HEK293T (cell line): ENCODE data around the gene CD82.

Experiments used
- CTCF ChIA-PET: fragments of 350-600 bp; formaldehyde crosslinking; extraction: SDS; loops from one replicate; lab custom pipeline; 2021; ENCODE audit warnings: antibody characterized with exemption, inconsistent platforms; lab: Yijun Ruan, JAX
- POLR2A ChIA-PET: fragments of 350-600 bp; formaldehyde crosslinking; extraction: SDS; loops from one replicate; lab custom pipeline; 2020; ENCODE audit warnings: antibody characterized with exemption, inconsistent platforms; lab: Yijun Ruan, JAX
- DNase-seq: peaks from one replicate; pipeline ENCODE4 v3.0.0; 2012; ENCODE audit warnings: mixed read lengths; ENCODE audit errors: extremely low spot score
- ARNT ChIP-seq: fragments of 450-650 bp; IDR thresholded peaks from 2 replicates; pipeline ENCODE4 v1.6.1; 2017; ENCODE audit warnings: mild to moderate bottlenecking
- BHLHE40 ChIP-seq: fragments of 450-650 bp; IDR thresholded peaks from 2 replicates; pipeline ENCODE4 v1.6.1; 2016; ENCODE audit warnings: mild to moderate bottlenecking, moderate library complexity, borderline replicate concordance
- CTBP1 ChIP-seq: fragments of 450-650 bp; IDR thresholded peaks from 2 replicates; pipeline ENCODE4 v1.6.1; 2016; ENCODE audit warnings: borderline replicate concordance
- ELF4 ChIP-seq: fragments of 450-650 bp; IDR thresholded peaks from 2 replicates; pipeline ENCODE4 v1.6.1; 2017; ENCODE audit warnings: antibody characterized with exemption
- FOXA1 ChIP-seq: fragments of 450-650 bp; IDR thresholded peaks from 2 replicates; pipeline ENCODE4 v1.6.1; 2016; ENCODE audit warnings: mild to moderate bottlenecking
- FOXK2 ChIP-seq: fragments of 450-650 bp; IDR thresholded peaks from 2 replicates; pipeline ENCODE4 v1.6.1; 2016; ENCODE audit warnings: mild to moderate bottlenecking
- FOXM1 ChIP-seq: fragments of 450-650 bp; IDR thresholded peaks from 2 replicates; pipeline ENCODE4 v1.6.1; 2017; ENCODE audit warnings: mild to moderate bottlenecking, borderline replicate concordance
- HDGF ChIP-seq: fragments of 450-650 bp; IDR thresholded peaks from 2 replicates; pipeline ENCODE4 v1.6.1; 2017; ENCODE audit warnings: antibody characterized with exemption, borderline replicate concordance
- L3MBTL2 ChIP-seq: fragments of 450-650 bp; conservative IDR thresholded peaks from 2 replicates; pipeline ENCODE4 v1.6.1; 2016; ENCODE audit warnings: mild to moderate bottlenecking
- LEF1 ChIP-seq: fragments of 450-650 bp; IDR thresholded peaks from 2 replicates; pipeline ENCODE4 v1.6.1; 2017; ENCODE audit warnings: mild to moderate bottlenecking, borderline replicate concordance
- NFRKB ChIP-seq: fragments of 450-650 bp; IDR thresholded peaks from 2 replicates; pipeline ENCODE4 v1.6.1; 2016; ENCODE audit warnings: mild to moderate bottlenecking, moderate library complexity
- SP1 ChIP-seq: fragments of 450-650 bp; IDR thresholded peaks from 2 replicates; pipeline ENCODE4 v1.6.1; 2017
- SUZ12 ChIP-seq: fragments of 450-650 bp; IDR thresholded peaks from 2 replicates; pipeline ENCODE4 v1.6.1; 2016; ENCODE audit warnings: mild to moderate bottlenecking
- TARDBP ChIP-seq: fragments of 450-650 bp; IDR thresholded peaks from 2 replicates; pipeline ENCODE4 v1.6.1; 2016
- ZNF384 ChIP-seq: fragments of 450-650 bp; IDR thresholded peaks from 2 replicates; pipeline ENCODE4 v1.6.1; 2016
- TF ChIP-seq, protein P1 (sequence below): fragments of 450-650 bp; IDR thresholded peaks from 2 replicates; pipeline ENCODE4 v1.6.1; 2016

The CD82 gene

DNA sequence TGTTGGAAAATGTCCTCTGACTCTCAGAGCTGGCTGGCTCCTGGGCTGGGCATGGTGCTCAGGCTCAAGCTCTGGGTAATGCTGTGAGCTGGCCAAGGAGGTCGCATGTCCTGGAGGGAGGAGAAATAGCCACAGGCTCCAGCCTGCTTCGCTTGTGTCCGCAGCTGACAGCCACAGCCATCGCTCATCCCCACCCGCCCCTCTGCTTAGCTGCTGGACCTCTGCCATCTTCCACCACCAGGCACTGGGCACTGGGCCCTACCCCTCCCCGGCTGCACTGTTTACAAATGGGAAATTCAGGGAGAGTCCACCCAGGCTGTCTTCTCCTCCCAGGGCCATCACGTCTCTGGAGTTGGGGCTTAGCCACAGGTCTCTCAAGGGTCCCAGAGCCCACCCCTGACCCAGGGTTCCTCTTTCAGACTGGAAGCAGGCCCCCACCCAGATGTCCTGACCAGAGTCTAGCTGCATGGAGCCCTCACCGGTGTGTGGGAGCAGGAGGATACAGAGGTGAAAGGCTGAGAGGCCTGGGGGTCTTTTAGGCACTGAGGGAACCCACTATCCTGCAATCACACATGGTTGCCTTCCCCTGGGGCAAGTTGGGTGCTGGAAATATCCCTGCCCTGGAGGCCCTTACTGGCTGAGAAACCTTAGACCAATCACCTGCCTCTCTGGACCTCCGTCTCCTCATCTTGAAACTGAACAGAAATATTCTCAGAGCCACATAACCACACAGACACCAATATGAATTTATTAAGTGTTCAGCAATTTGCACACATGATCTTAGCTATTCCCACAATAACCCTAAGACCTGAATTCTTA, 62.7 kb downstream of the CD82 start:
- DNase-seq: no peak
- ChIA-PET CTCF (interaction anchor here (0.6 to 1.7 kb wide), 2 partner anchors 266 to 283 kb away, joined by 4 to 7 read pairs; no protein-coding TSS in a partner anchor), POLR2A (no interaction called here)
- TF ChIP-seq FOXK2 (no peak), SUZ12 (no peak), HDGF (no peak), ZNF384 (no peak), TARDBP (no peak), L3MBTL2 (no peak), CTBP1 (no peak), BHLHE40 (no peak), ARNT (no peak)
- TF ChIP-seq, protein P1, sequence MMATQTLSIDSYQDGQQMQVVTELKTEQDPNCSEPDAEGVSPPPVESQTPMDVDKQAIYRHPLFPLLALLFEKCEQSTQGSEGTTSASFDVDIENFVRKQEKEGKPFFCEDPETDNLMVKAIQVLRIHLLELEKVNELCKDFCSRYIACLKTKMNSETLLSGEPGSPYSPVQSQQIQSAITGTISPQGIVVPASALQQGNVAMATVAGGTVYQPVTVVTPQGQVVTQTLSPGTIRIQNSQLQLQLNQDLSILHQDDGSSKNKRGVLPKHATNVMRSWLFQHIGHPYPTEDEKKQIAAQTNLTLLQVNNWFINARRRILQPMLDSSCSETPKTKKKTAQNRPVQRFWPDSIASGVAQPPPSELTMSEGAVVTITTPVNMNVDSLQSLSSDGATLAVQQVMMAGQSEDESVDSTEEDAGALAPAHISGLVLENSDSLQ: no peak

DNA sequence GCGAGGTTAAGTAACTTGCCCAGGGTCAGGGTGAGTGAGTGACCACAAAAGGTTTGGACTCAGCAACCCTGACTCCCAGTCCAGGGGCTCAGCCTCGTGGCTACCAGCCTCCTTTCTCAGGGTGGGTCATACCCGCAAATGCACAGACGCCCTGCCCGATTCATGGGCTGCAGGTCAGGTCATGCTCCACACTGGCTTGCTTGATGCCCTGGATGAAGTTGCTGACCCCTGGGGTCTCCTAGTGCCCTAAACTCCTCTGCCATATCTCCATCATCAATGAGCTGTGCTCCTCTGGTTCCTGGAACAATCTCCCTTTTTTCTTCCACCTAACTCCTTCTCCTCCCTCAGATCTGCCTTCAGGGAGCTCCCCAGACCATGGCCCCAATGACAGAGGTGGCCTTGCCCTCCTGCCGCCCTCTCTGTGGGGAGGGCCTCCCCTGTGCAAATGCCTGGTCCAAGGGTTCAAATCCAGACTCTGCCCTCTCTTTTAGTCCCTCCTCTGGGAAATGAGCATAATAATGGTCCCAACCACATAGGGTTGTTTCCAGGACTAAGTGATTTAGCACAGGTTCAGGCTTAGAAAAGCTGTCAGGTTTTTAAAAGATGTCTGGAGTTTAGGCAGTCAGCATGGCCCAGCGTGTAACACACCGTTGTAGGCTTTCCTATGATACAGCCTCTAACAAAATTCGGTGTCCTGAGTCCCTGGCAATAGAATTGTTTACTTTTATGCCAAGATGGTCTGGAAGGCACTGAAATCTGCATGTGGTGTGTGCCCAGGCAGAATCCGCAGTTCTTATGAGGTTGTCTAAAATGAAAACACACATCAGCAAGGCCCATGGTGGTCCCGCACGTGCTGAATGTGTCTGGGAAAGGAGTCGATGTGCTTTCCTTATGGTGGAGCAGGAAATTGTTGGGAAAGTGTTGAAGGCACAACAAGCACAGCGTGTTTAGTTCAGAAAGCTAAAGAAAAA, 63.6 kb downstream of the CD82 start:
- ChIA-PET POLR2A (no interaction called here), CTCF (interaction anchor here (1.2 to 1.7 kb wide), 2 partner anchors 12 to 283 kb away, joined by 3 to 7 read pairs; no protein-coding TSS in a partner anchor)
- no peak for TF ChIP-seq FOXA1
- TF ChIP-seq SP1: no peak
- no peak for TF ChIP-seq TARDBP
- no peak for TF ChIP-seq ARNT
- TF ChIP-seq L3MBTL2: no peak
- no peak for TF ChIP-seq SUZ12
- no peak for TF ChIP-seq ELF4
- no peak for TF ChIP-seq FOXM1
- no peak for TF ChIP-seq ZNF384
- TF ChIP-seq CTBP1: no peak
- TF ChIP-seq, protein P1: no peak
- TF ChIP-seq NFRKB: no peak
- TF ChIP-seq FOXK2: no peak
- no peak for DNase-seq

DNA sequence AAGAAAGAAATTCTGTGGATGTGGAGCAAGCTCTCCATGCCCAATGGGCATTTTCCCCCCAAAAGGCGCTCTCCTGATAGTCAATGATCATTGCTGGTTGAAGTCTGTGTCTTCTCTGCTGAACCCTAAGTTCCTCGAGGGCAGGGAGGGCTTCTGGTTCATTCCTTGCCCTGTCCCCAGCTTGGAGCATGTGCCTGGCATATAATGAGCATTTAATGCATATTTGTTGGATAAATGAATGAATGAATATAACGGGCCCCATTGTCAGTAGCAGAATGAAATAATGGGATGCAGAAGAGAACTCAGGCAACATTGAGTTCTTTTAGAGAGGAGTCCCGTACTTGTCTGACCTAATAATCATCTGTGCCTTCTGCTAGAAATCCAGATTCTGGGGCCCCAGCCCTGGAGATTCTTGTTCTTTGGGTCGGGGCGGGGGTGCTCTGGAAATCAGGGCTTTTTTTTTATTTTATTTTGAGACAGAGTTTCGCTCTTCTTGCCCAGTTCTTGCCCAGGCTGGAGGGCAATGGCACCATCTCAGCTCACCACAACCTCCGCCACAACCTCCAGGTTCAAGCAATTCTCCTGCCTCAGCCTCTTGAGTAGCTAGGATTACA, 64.4 kb downstream of the CD82 start:
- ChIA-PET POLR2A (no interaction called here), CTCF (interaction anchor here (1.2 to 1.7 kb wide), 2 partner anchors 13 to 282 kb away, joined by 3 to 7 read pairs; no protein-coding TSS in a partner anchor)
- TF ChIP-seq LEF1: no peak
- TF ChIP-seq, protein P1: no peak
- DNase-seq: no peak

DNA sequence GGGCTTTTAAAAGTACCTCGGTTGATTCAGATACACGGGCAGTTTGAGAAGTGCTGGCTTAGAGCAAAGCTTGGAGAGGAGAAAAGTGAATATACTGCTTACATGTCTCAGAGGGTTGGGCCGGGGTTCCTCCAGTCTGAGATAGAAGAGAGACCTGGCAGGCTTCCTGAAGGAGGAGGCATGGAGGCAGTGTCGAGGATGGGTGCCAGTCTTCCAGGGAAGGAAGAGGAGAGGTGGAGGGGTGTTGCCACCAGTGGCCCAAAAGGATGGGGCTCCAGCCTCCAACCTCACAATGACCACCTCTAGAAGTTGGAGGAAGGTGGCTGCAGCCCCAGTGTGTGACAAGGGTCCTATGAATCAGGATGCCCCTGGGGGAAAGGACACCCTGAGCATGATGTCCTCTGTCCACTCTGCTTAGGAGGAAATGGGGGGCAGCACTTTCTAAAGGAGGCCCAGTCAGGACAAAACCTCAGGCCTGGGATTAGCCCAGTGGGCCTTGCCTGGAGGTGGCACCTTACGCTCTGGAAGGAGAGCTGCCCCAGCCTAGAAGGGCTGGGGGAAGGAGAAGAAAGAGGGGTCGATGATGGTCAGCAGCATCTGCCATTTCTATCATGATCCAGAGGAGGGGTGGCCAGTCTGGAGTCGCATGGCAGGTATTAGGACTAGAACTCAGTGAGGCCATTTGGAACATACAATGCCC, 65.2 kb downstream of the CD82 start:
- no peak for TF ChIP-seq HDGF
- no peak for TF ChIP-seq ZNF384
- no peak for TF ChIP-seq ARNT
- no peak for TF ChIP-seq LEF1
- no peak for TF ChIP-seq SUZ12
- no peak for TF ChIP-seq FOXM1
- TF ChIP-seq NFRKB: no peak
- no peak for TF ChIP-seq FOXA1
- TF ChIP-seq CTBP1: no peak
- no peak for TF ChIP-seq FOXK2
- no peak for TF ChIP-seq ELF4
- TF ChIP-seq TARDBP: no peak
- TF ChIP-seq, protein P1: no peak
- no peak for TF ChIP-seq SP1
- TF ChIP-seq BHLHE40: no peak
- no peak for TF ChIP-seq L3MBTL2
- CTCF ChIA-PET: no interaction called here
- POLR2A ChIA-PET: no interaction called here
- no peak for DNase-seq

DNA sequence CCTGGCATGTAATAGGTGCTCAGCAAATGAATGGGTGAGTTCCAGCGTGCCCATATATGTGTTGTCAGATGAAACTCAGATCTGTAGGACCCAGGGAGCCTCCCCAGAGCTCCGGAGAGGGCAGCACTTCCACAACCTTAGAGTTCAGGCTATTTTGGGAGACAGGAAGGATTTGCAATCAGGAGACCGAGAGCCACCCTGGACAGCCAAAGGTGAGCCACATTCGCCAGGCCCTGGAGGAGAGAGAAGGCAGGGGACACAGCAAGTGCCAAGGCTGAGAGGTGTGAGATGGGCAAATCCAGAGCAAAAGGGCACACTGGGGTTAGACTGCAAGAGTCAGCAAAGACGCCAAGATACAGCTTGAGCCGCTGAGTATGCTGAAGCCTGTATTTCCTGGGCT, 66.4 kb downstream of the CD82 start:
- CTCF ChIA-PET: interaction anchor here (0.7 kb wide), 1 partner anchor 656 kb away, joined by 5 read pairs; no protein-coding TSS in a partner anchor
- no peak for DNase-seq

More for the DNA sequence above, 66.4 kb downstream of the CD82 start:
- POLR2A ChIA-PET: no interaction called here
- TF ChIP-seq ELF4 (no peak), SP1 (no peak), SUZ12 (no peak), LEF1 (no peak), FOXM1 (no peak), CTBP1 (no peak), ZNF384 (no peak), BHLHE40 (no peak), FOXK2 (no peak), HDGF (no peak), FOXA1 (no peak), NFRKB (no peak), L3MBTL2 (no peak), ARNT (no peak), TARDBP (no peak)
- TF ChIP-seq, protein P1: no peak
